ENCODE results near the gene ST7L.

ST7L gene

DNA sequence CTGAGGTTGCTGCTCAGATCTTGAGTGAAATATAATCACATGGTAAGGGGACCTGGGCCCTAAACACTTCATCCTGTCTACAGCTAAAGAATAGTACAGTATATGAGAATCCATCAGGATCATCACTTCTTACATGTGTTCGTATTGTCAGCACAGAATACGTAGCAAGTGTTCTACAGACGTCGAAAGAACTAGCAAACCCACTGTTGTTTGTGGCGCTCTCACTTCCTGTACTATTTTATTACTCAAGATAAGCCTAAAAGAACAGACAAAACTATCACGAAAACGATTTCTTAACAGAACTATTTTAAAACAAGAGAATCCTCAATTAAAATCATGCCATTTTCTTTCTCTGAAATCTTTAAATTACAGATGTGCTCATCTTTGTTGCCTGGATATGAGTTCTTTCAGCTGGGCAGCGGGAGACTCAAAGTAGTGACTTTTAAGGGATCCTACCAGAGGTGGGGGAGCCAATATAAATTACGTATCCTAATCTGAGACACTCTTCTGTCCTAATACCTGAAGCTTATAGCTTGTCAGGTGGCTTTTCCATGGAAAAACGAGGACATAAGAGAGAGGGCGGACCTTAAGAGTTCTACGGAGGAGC lies 724 bp downstream of the ST7L start:
- no peak for DNase-seq

DNA sequence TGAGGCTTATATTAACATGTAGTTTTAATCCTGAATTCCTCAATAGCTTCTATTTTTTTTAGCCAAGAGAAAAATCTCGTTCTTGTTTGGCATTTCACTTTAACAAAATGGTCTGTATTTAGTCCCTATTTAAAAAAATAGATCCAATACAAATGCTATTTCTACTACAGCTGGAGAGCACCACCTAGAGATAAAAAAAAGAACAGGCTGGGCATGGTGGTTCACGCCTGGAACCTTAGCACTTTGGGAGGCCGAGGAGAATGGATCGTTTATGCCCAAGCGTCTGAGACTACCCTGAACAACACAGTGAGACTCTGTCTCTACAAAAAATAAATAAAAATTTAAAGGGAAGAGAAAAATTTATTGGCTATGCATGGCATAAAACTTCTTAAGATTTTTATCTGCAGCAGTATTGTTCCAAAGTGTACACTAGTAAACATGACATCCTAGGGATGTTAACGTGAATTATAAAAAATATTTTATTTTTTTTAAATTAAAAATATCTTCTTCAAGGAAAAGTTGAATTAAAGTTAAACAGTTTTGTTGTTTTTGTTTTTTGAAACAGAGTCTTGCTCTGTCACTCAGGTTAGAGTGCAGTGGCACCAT lies 4.4 kb downstream of the ST7L start:
- DNase-seq, result no peak

DNA sequence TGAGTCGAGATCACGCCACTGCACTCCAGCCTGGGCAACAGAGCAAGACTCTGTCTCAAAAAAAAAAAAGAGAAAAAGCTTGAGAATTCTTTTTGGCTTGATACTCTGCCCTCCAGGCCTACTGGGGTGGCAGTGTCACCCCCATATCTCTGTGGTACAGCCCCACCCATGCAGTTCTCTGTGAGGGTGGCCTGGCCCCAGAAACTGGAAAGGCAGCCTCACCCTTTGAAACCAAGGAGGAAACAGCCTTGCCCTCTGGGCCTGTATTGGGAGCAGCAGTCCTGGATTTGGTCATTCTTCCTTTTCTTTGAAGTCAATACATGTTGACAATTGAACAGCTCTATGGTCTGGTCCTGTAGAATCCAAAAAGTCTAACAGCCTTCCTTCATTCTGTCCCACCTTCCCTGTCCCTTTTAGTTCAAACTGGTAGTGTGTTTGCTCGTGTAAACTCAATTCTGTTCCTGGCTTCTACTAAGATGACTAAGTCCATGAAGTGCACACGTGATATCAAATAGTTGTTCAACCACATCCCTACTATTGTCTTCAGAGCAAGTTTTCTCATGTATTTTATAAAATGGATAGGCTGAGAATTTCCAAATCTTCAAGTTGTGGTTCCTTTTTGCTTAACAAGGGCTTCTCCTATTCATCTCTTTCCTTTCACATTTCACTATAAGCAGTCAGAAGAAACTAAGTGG lies 13.2 kb downstream of the ST7L start:
- DNase-seq, result no peak

- no peak for DNase-seq
Measured at GRCh38 chr1:112603541-112603940, 15.4 kb downstream of the ST7L start.

DNA sequence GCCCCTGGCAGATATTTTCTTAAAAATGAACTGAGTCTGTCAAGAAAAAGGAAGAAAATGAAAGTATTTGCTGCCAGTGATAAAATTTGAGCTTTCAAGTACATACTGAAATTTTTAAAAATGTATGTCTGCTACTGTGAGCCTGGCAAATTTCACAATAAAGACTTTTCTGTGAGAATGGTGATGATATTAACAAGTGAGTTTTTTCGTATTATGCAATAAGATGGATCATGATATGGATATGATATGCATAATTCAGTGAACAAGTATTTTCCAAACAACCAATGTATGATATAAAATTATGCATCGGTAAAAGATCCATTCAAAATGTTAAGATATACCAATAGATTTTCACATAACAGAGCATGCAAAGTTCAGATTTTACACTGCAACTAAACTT lies 15.9 kb downstream of the ST7L start:
- DNase-seq, result no peak

- no peak for DNase-seq
Measured at GRCh38 chr1:112599477-112599876, 19.5 kb downstream of the ST7L start.

DNA sequence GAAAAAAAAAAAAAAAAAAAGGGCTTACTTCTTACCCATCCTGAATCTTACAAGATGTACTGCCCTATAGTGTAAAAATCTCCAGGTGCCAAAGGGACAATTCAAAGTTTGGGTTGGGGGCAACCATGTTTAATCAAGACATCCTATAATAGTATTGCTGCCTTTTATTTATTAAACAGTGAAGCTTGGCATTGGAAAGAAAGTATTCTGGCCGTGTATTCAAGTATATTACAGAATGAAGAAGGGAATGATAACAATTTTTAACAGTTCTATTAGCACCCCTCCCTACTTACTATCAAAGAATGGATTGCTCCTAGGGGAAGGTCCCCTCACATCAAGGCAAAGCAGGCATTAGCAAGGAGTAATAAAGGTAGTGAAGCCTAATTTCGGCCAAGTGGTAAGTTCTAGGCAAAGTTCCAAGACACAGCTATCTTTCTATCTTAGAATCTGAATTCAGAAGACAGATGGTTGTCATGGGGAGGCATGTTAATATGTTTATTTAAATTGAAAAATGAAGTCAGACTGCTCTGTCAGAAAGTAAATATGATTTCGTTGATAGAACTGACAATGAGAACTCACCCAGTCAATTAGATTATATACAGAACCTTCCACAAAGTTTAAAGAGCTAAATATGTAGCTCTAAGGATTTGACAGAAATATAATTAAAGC lies 24.6 kb downstream of the ST7L start:
- DNase-seq, result no peak

GRCh38 chr1:112589766-112590165 lies 29.2 kb downstream of the ST7L start:
- no peak for DNase-seq

DNA sequence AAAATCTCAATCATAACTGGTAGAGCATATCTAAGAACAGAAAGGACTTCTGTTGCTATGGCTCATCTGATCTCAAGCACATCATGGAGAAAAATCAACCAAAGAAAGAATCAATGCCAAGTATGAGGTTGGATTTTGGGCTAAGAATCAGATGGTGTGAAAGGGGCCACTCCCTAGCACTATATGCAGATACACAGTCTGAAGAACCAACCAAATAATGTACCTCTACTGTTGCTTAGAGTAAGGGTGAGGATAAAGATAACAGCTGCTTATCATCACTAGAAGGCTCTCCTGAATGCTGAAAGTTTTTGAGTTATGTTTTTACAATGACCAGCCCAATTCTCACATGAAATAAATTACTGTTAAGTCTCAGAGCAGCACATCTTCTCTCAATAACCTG lies 35.6 kb downstream of the ST7L start:
- no peak for DNase-seq

- no peak for DNase-seq
Measured at GRCh38 chr1:112581586-112582192, 37.3 kb downstream of the ST7L start.

DNA sequence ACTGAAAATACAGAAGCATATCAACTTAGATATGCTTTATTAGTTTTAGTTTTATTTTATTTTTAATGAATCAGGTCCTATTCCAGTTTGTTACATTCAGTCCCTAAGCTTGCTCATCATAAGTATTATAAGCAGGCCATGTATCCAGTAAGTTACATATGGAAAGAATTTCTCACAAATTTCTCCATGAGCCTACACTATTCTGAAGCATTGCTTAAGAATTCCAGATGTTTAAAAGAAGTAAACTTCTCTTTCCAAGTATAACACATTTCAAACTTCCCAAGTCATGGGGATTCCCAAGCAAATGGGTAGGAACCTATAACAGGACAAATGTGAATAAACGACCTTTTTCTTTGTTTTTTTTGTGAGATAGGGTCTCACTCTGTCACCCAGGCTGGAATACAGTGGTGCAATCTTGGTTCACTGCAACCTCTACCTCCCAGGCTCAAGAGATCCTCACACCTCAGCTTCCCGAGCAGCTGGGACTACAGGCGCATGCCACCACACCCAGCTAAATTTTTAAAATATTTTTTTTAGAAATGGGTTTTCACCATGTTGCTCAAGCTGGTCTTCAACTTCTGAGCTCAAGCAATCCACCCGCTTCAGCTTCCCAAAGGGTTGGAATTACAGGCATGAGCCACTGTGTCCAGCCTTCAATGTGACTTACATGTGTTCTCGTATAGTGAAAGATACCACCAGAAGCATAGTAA lies 39.0 kb downstream of the ST7L start:
- DNase-seq, result no peak

DNA sequence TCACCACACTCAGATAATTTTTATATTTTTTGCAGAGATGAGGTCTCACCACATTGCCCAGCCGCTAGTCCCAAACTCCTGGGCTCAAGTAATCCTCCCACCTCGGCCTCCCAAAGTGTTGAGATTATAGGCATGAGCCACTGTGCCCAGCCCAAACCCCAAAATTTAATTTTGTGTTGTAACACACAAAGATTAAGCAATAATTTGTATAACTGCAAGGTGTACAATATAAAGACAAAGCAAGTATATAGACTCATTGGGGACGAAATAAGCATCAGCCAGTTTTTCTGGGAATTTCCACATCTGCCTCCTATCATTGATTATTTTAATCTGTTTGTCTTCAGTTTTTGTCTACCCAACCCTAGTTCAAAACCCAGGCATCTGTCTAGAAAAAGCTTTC lies 42.7 kb downstream of the ST7L start:
- no peak for DNase-seq

GRCh38 chr1:112575154-112575804 lies 43.7 kb downstream of the ST7L start:
- DNase-seq, result no peak

- no peak for DNase-seq
Measured at GRCh38 chr1:112565800-112566199, 53.1 kb downstream of the ST7L start.

DNA sequence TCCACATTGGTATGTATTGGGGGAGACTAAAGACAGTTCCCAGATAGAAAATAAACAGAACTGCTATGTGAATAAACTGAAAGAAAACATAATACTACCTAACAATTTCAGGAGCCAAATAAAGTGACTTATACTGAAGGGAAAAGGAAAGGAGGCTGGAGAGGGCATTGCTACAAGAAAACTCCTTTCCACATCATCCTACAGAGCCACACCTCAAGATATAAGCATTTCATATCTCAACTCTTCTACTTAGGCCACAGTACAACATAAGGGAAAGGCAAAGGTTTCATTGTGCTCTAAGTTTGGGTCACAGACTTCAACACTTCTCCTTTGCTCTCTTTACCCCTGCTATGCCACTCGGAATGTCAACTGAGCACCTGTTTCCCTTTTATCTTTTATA lies 54.9 kb downstream of the ST7L start:
- no peak for DNase-seq

GRCh38 chr1:112563341-112563740 lies 55.6 kb downstream of the ST7L start:
- DNase-seq, result no peak

DNA sequence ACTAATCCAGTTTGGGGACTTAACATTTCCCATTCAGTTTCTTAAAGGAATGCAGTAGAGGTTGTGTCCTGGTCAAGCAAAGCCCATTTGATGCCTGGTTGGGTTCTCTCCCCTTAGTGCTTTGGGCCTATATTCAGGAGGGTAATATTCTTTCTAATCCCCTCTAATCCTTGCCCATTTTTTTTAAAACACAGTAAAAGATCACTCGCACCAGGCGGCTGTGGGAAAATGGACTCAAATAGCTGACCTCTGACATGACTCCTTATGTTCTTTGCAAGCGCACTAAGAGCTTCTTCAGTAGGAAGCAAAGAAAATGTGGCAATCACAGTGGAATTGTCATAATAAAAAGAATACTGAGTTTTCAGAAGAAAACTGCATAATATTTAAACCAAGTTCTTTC lies 60.3 kb downstream of the ST7L start:
- no peak for DNase-seq

DNA sequence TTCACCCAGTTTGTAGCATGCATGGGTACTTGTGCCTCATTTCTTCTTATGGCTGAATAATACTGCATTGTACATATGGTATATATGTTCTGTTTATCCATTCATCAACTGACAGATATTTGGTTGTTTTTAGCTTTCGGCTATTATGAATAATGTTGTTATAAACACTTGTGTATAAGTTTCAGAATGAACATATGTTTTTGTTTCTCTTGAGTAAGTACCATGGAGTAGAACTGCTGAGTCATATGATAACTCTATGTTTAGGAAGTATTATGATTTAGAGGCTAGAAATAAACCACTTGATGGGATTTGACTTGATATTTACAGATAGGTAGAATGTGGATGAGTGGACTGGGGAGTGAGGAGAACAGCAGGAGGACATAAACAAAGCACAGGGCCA lies 61.6 kb downstream of the ST7L start:
- no peak for DNase-seq

DNA sequence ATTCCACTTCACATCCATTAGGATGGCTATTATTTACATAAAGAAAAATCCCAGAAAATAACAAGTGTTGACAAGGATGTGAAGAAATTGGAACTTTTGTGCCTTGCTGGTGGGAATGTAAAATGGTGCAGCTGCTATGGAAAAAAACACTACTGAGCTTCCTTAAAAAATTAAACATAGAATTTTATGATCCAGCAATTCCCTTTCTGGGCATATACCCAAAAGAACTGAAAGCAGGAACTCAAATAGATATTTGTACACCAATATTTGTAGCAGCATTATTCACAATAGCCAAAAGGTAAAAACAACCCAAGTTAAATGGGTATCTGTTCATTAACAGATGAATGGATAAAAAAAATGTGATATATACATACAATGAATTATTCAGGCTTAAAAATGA lies 64.5 kb downstream of the ST7L start:
- no peak for DNase-seq

DNA sequence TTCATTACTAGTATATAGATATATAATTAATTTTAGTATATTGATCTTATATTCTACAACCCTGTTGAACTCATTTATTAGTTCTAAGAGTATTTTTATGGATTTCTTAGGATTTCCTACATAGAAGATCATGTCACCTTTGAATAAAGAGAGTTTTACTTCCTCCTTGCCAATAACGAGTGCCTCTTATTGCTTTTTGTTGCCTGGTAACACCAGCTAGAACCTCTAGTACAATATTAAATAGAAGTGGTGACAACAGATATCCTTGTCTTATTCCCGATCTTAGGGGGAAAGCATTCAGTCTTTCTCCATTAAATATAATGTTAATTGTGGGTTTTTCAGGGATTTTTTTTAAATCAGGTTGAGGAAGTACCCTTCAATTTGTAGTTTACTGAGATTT lies 69.4 kb downstream of the ST7L start:
- DNase-seq, result no peak

- DNase-seq, result no peak
Measured at GRCh38 chr1:112548547-112548946, 70.4 kb downstream of the ST7L start.

DNA sequence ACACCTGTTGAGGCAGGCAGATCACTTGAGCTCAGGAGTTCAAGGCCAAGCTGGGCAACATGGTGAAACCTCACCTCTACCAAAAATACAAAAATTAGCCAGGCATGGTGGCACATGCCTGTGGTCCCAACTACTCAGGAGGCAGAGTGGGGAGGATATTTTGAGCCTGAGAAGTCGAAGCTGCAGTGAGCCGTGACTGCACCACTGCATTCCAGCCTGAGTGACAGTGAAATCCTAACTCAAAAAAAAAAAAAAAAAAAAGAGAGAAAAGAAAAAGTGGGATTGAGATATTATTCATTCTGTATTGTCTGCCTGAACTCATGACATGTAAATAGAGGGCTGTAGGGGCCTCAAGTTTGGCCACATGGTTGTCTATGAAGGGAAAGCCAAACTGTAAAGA lies 72.9 kb downstream of the ST7L start:
- DNase-seq, result no peak

All from femur (tissue), 1 donor.